K562 (cell line): Measurements from ENCODE around the gene CCDC61. TPM values are rescaled to one million over a fixed set of nuclear protein-coding genes. Genes with fewer than 3 reads are reported as not detected.

Experiments
- ATAC-seq: fragments of 200-7000 bp; cut with Tn5 transposase; 3 replicates; pipeline ENCODE4 v1.9.1; 2020; ENCODE audit warnings: moderate library complexity
- BruUV-seq: library from RNA; stranded (reverse); fragments of 400-500 nt; replicated peaks from 2 replicates; lab custom pipeline; 2021; lab: Mats Ljungman, UMichigan
- CTCF ChIA-PET: fragments of 300-600 bp; formaldehyde crosslinking; extraction: SDS; loops from one replicate; lab custom pipeline; 2021; ENCODE audit warnings: low intra/inter-chr PET ratio; lab: Yijun Ruan, JAX
- POLR2A ChIA-PET: fragments of 300-600, 350-650 bp; sonication (Branson Sonifier 250); formaldehyde crosslinking; extraction: SDS; loops from one replicate; lab custom pipeline; 2021; ENCODE audit warnings: antibody characterized with exemption, inconsistent platforms; lab: Yijun Ruan, JAX
- DNase-seq, 4 experiments: peaks; one replicate each; pipeline versions ENCODE4 v3.0.0 to v3.0.0-alpha.2; 2011 to 2018; ENCODE audit warnings: low spot score in 3 of 4, mixed read lengths in 3 of 4; ENCODE audit errors: extremely low read depth in 1 of 4
- FAIRE-seq: peaks from 2 replicates; lab custom pipeline; 2011; peaks lifted over from hg19 to GRCh38; lab: Jason Lieb, UNC
- H2AFZ ChIP-seq: 2 replicates; pipeline ENCODE4 v1.6.0; 2011; ENCODE audit warnings: low read depth, low read length, control low read depth, inconsistent platforms
- H3K27ac ChIP-seq: fragments of 200-600 bp; 3 replicates; pipeline ENCODE4 v1.8.0; 2011; ENCODE audit warnings: low read depth, mild to moderate bottlenecking, control low read depth, inconsistent platforms, low read length, moderate library complexity, mixed read lengths; ENCODE audit errors: extremely low read depth
- H3K27me3 ChIP-seq, 2 experiments: fragments of 300-600 bp in 1 of 2; 2 replicates in 1 of 2; 3 replicates in 1 of 2; pipeline versions ENCODE4 v1.6.0 to v1.8.0; 2011; ENCODE audit warnings: inconsistent platforms in 2 of 2, low read length in 2 of 2, mild to moderate bottlenecking in 1 of 2, mixed read lengths in 1 of 2, moderate library complexity in 1 of 2; ENCODE audit not compliant: control insufficient read depth in 2 of 2, insufficient read depth in 2 of 2
- H3K36me3 ChIP-seq: fragments of 300-600 bp; 3 replicates; pipeline ENCODE4 v1.8.0; 2011; ENCODE audit warnings: mild to moderate bottlenecking, low read length, inconsistent platforms; ENCODE audit not compliant: control insufficient read depth, insufficient read depth
- H3K4me1 ChIP-seq, 2 experiments: fragments of 200-600 bp in 1 of 2; replicated peaks in 1 of 2; 2 replicates in 1 of 2; 3 replicates in 1 of 2; pipeline versions ENCODE4 v1.5.1 to v1.8.0; 2011; ENCODE audit warnings: inconsistent platforms in 2 of 2, low read length in 2 of 2, mild to moderate bottlenecking in 1 of 2, mixed read lengths in 1 of 2, moderate library complexity in 1 of 2; ENCODE audit not compliant: control insufficient read depth in 2 of 2, insufficient read depth in 2 of 2
- H3K4me2 ChIP-seq: 2 replicates; pipeline ENCODE4 v1.6.1; 2011; ENCODE audit warnings: low read length, control low read depth, inconsistent platforms, mixed read lengths; ENCODE audit not compliant: insufficient read depth
- H3K4me3 ChIP-seq: fragments of 200-600 bp; sonication (generic), shearing (Covaris generic); 2 replicates; pipeline ENCODE4 v1.5.1; 2016; ENCODE audit warnings: control low read depth, inconsistent platforms
- H3K79me2 ChIP-seq: fragments of 200-600 bp; 3 replicates; pipeline ENCODE4 v1.8.0; 2011; ENCODE audit warnings: low read length, inconsistent platforms; ENCODE audit not compliant: control insufficient read depth, insufficient read depth
- H3K9ac ChIP-seq, 2 experiments: 2 replicates each; pipeline versions ENCODE4 v1.6.0 to v1.6.1; 2011; ENCODE audit warnings: low read depth in 2 of 2, low read length in 2 of 2, control low read depth in 1 of 2, inconsistent platforms in 1 of 2, mild to moderate bottlenecking in 1 of 2, mixed read lengths in 1 of 2; ENCODE audit not compliant: insufficient read depth in 1 of 2
- H3K9me1 ChIP-seq: one replicate; pipeline ENCODE4 v1.6.0; 2011; ENCODE audit warnings: inconsistent platforms, mild to moderate bottlenecking, low read length, moderate library complexity; ENCODE audit not compliant: control insufficient read depth, insufficient read depth
- H3K9me3 ChIP-seq: replicated peaks from 2 replicates; pipeline ENCODE4 v1.5.1; 2011; ENCODE audit warnings: low read depth, low read length, inconsistent platforms; ENCODE audit not compliant: control insufficient read depth, insufficient read depth
- H4K20me1 ChIP-seq: replicated peaks from 2 replicates; pipeline ENCODE4 v1.6.1; 2011; ENCODE audit warnings: low read length, inconsistent platforms, mixed read lengths; ENCODE audit not compliant: control insufficient read depth, insufficient read depth
- ADNP ChIP-seq: fragments of 200-800 bp; sonication (Bioruptor generic); IDR thresholded peaks from 2 replicates; pipeline ENCODE4 v1.6.1; 2016; ENCODE audit warnings: missing genetic modification characterization, missing compliant biosample characterization
- ATF3 ChIP-seq, 2 experiments: fragments of 450-650 bp in 1 of 2; sonication (generic) in 1 of 2; formaldehyde crosslinking in 1 of 2; IDR thresholded peaks in 1 of 2; conservative IDR thresholded peaks in 1 of 2; 2 replicates each; pipeline versions ENCODE4 v1.6.1 to v1.8.1; 2016 to 2023; ENCODE audit warnings: mild to moderate bottlenecking in 2 of 2, moderate library complexity in 2 of 2, inconsistent platforms in 1 of 2, missing genetic modification reagents in 1 of 2
- CEBPG ChIP-seq, 3 experiments: fragments of 200-800 bp in 1 of 3; sonication (Bioruptor generic) in 1 of 3; sonication (generic) in 1 of 3; formaldehyde crosslinking in 1 of 3; IDR thresholded peaks in 2 of 3; conservative IDR thresholded peaks in 1 of 3; 2 replicates each; pipeline versions ENCODE4 v1.6.1 to v1.8.0; 2016 to 2022; ENCODE audit warnings: missing compliant biosample characterization in 2 of 3, missing genetic modification characterization in 2 of 3, mild to moderate bottlenecking in 1 of 3, missing genetic modification reagents in 1 of 3
- PRPF4 ChIP-seq: fragments of 200-400 bp; formaldehyde crosslinking; IDR thresholded peaks from one replicate; pipeline ENCODE4 v1.6.1; 2017; ENCODE audit warnings: low read length, low read depth, mild to moderate bottlenecking; ENCODE audit not compliant: insufficient read depth, poor library complexity, severe bottlenecking
- ZBTB40 ChIP-seq, 2 experiments: fragments of 450-650 bp in 1 of 2; sonication (generic) in 1 of 2; formaldehyde crosslinking in 1 of 2; IDR thresholded peaks; 2 replicates each; pipeline versions ENCODE4 v1.7.1 to v1.9.0; 2016 to 2022; ENCODE audit warnings: inconsistent platforms in 1 of 2, mild to moderate bottlenecking in 1 of 2, missing genetic modification reagents in 1 of 2
- ZFP1 ChIP-seq: fragments of 450-650 bp; formaldehyde crosslinking; IDR thresholded peaks from 2 replicates; pipeline ENCODE4 v1.4.0; 2020; ENCODE audit warnings: mild to moderate bottlenecking, mixed read lengths
- WGBS: fragments of 100-300 bp; shearing (Covaris generic); methylation state at CpG from one replicate; pipeline ENCODE4 v1.1.6; 2016; ENCODE audit warnings: low coverage, mixed read lengths; ENCODE audit not compliant: insufficient coverage; ENCODE audit errors: missing lambda C conversion rate; 5-methylcytosine and 5-hydroxymethylcytosine counted together
- in situ Hi-C: fragments of 300-500 bp; cut with MboI; formaldehyde crosslinking; loops from 4 replicates; pipeline ENCODE4 v1.15.0; 2018; ENCODE audit warnings: inconsistent platforms, mixed read lengths
- intact Hi-C: fragments of 100-400 bp; cut with micrococcal nuclease; formaldehyde crosslinking; loops from 2 replicates; pipeline ENCODE4 v1.14.2; 2022
- polyA plus RNA-seq, 8 experiments: library from polyadenylated mRNA; depleted of rRNA in 4 of 8; stranded (reverse) in 5 of 8; unstranded in 3 of 8; fragments of >200 nt; fragmentation: Nextera tagmentation in 2 of 8; fragmentation: Illumina TruSeq in 1 of 8; extraction: Ambion mirVana in 2 of 8; extraction: Trizol in 1 of 8; gene quantifications; 2 replicates each; pipeline versions ENCODE4 v1.2.1 to v1.2.3, GENCODE V29; 2011 to 2014; ENCODE audit warnings: inconsistent platforms in 1 of 8, missing spikeins in 1 of 8
- total RNA-seq, 7 experiments: library from RNA; depleted of rRNA in 6 of 7; stranded (reverse); fragments of >200 nt in 6 of 7; fragmentation: Illumina TruSeq in 2 of 7; extraction: Trizol in 2 of 7; gene quantifications; 2 replicates each; pipeline versions ENCODE4 v1.2.1 to v1.2.3, GENCODE V29; 2011 to 2021; ENCODE audit warnings: low replicate concordance in 1 of 7

Gene CCDC61
- total and polyA plus RNA-seq, 9 of the 15 experiments (the other 6 are each of a cell fraction or from before 2014, with no cell fraction given): 0.07 to 27.0 (median 10.3) TPM

- ATAC-seq: no peak
- Histone ChIP-seq H3K27ac (no peak overlapping the region), H3K36me3 (no peaks in the 10 kb centered on the region), H3K4me2 (no peak overlapping the region), H4K20me1 (no peaks in the 10 kb centered on the region), H3K4me1 (peaks cover 0 to 13% of the 10 kb centered on the region in 2 experiments; a peak in 2 of 5 replicates)
- FAIRE-seq: no peak
- in situ Hi-C loops: no loop called here
- TF ChIP-seq ATF3 (IDR thresholded peaks at IDR 0.05) (peak; percentile 63), ATF3 (CRISPR knock-in tag; conservative IDR thresholded peaks at IDR 0.05) (no peak), ZFP1 (CRISPR knock-in tag) (no peak), ADNP (tag) (0 out of 2 replicates have a peak, but pooled peaks have one; percentile 5), CEBPG (CRISPR knock-in tag; IDR thresholded peaks at IDR 0.05) (peak; percentile 49; the same call in 1 of the 2 replicates), CEBPG (tag; conservative IDR thresholded peaks at IDR 0.05 in 1 of 2, IDR thresholded peaks at IDR 0.05 in 1 of 2) (peak; percentile 56 to 84; a peak in 3 of 4 replicates), ZBTB40 (IDR thresholded peaks at IDR 0.05) (peak; percentile 74), ZBTB40 (CRISPR knock-in tag; IDR thresholded peaks at IDR 0.05) (peak; percentile 50; the same call in 1 of the 2 replicates), PRPF4 (no peak)
- TF ChIP-seq, all 486 proteins: peak for 4
- Histone ChIP-seq H3K9ac (no peak overlapping the region), H3K9me3 (no peaks in the 10 kb centered on the region), H3K4me3 (no peak overlapping the region), H3K9me1 (no peaks in the 10 kb centered on the region), H3K27me3 (peaks cover 9 to 39% of the 10 kb centered on the region in 2 experiments; a peak in 4 of 5 replicates), H3K79me2 (no peaks in the 10 kb centered on the region), H2AFZ (no peak overlapping the region)
- BruUV-seq: no TSS peak
- POLR2A ChIA-PET: interaction anchor here (0.6 kb wide), 1 partner anchor 45 kb away, joined by 3 read pairs; no protein-coding TSS in a partner anchor
- intact Hi-C loops: no loop called here
- 4% methylated on average over 7 of the region's 7 CpGs for WGBS
- CTCF ChIA-PET: no interaction called here
- no peak for DNase-seq
These were observed 17.1 kb upstream of the CCDC61 start for GRCh38 chr19:45978156-45978555.
